Mesenteric fat pad (tissue), 1 donor: ENCODE data around the gene CDC6. TPM values are rescaled to one million over a fixed set of nuclear protein-coding genes. Genes with fewer than 3 reads are reported as not detected.

Source experiments
- DNase-seq: peaks from one replicate; pipeline ENCODE4 v3.0.0-alpha.2; 2020; ENCODE audit warnings: low spot score
- long read RNA-seq: library from polyadenylated mRNA; unstranded; transcript quantifications from one replicate; pipeline ENCODE4 v2.0.0, GENCODE V29; 2020
- total RNA-seq: library from RNA; stranded (reverse); fragmentation: NEBNext Ultra II Directional; extraction: Animal tissue kit (Norgen Biotek cat#: 25700); gene quantifications from one replicate; pipeline ENCODE4 v1.2.1, GENCODE V29; 2021
- donor health status: DM: yes; HTN: yes; CAD: no.

Gene CDC6
- 2.4 TPM for total RNA-seq
- long read RNA-seq, partial matches to known transcripts: 1 of 2 reads
- long read RNA-seq, other reads (novel, unspliced or antisense): 1 of 2 reads

- peak; percentile 98 for DNase-seq
Measured at GRCh38 chr17:40287494-40288369, at the start of gene CDC6. Gene CDC6, plus strand, starts transcription at chr17:40287879. Its CDS starts 1,542 bp downstream, at chr17:40289421.

- DNase-seq: no peak
Measured at GRCh38 chr17:40241252-40241834, 46.3 kb upstream of the CDC6 start.

GRCh38 chr17:40242774-40243173 lies 44.9 kb upstream of the CDC6 start:
- DNase-seq: no peak

- DNase-seq: no peak
Measured at GRCh38 chr17:40243761-40244160, 43.9 kb upstream of the CDC6 start.

- no peak for DNase-seq
Measured at GRCh38 chr17:40244255-40244654, 43.4 kb upstream of the CDC6 start.

GRCh38 chr17:40247926-40248495 lies 39.7 kb upstream of the CDC6 start:
- DNase-seq: no peak

GRCh38 chr17:40248507-40248906 lies 39.2 kb upstream of the CDC6 start:
- DNase-seq: no peak

GRCh38 chr17:40251576-40251975 lies 36.1 kb upstream of the CDC6 start:
- DNase-seq: no peak

GRCh38 chr17:40253565-40253964 lies 34.1 kb upstream of the CDC6 start:
- no peak for DNase-seq

GRCh38 chr17:40259505-40259904 lies 28.2 kb upstream of the CDC6 start:
- DNase-seq: no peak

- no peak for DNase-seq
Measured at GRCh38 chr17:40260528-40260927, 27.2 kb upstream of the CDC6 start.

- DNase-seq: no peak
Measured at GRCh38 chr17:40264458-40265185, 23.1 kb upstream of the CDC6 start.

- DNase-seq: no peak
Measured at GRCh38 chr17:40265337-40265736, 22.3 kb upstream of the CDC6 start.

GRCh38 chr17:40266882-40267281 lies 20.8 kb upstream of the CDC6 start:
- DNase-seq: no peak

- no peak for DNase-seq
Measured at GRCh38 chr17:40268141-40268712, 19.5 kb upstream of the CDC6 start.

GRCh38 chr17:40278414-40278813 lies 9.3 kb upstream of the CDC6 start:
- DNase-seq: no peak

- no peak for DNase-seq
Measured at GRCh38 chr17:40279402-40279801, 8.3 kb upstream of the CDC6 start.

GRCh38 chr17:40281663-40282062 lies 6.0 kb upstream of the CDC6 start:
- DNase-seq: no peak

GRCh38 chr17:40283662-40284061 lies 4.0 kb upstream of the CDC6 start:
- DNase-seq: no peak

- no peak for DNase-seq
Measured at GRCh38 chr17:40284085-40284713, 3.5 kb upstream of the CDC6 start.

GRCh38 chr17:40286473-40286872 lies 1.2 kb upstream of the CDC6 start:
- no peak for DNase-seq
